SH-SY5Y (cell line): ENCODE measurements around the gene POU2F2.

Source experiments
- GATA2 ChIP-seq: IDR thresholded peaks from 2 replicates; pipeline ENCODE4 v1.6.1; 2011; ENCODE audit warnings: mild to moderate bottlenecking, low read depth, low read length
- GATA3 ChIP-seq: IDR thresholded peaks from 2 replicates; pipeline ENCODE4 v1.6.1; 2011; ENCODE audit warnings: low read depth, mild to moderate bottlenecking, low read length, moderate library complexity

GRCh38 chr19:42067315-42067888 is 64.8 kb downstream of the POU2F2 start:
- TF ChIP-seq GATA3 (no peak), GATA2 (no peak)
